T-cell (primary cell): ENCODE results near the gene CECR2. TPM values are rescaled to one million over a fixed set of nuclear protein-coding genes. Genes with fewer than 3 reads are reported as not detected.

Experiments
- ATAC-seq, 4 experiments: fragments of 200-7000 bp in 3 of 4; fragments of 150-1000 bp in 1 of 4; cut with Tn5 transposase; replicated peaks in 1 of 4; 1 replicate in 3 of 4; 2 replicates in 1 of 4; pipeline ENCODE4 v1.10.0; 2021; ENCODE audit warnings: moderate library complexity in 3 of 4, mild to moderate bottlenecking in 2 of 4, moderate number of reproducible peaks in 1 of 4
- CTCF ChIA-PET, 2 donors: fragments of 300-600 bp; sonication (Branson Sonifier 250); formaldehyde crosslinking; loops; one replicate each; lab custom pipeline; 2022; ENCODE audit warnings: antibody characterized with exemption in 2 of 2; lab: Charles Lee
- POLR2A ChIA-PET, 2 donors: fragments of 300-600 bp; sonication (Branson Sonifier 250); formaldehyde crosslinking; loops; one replicate each; lab custom pipeline; 2022; ENCODE audit warnings: antibody characterized with exemption in 2 of 2; lab: Charles Lee
- DNase-seq, 35 experiments: peaks; one replicate each; pipeline versions ENCODE4 v3.0.0 to v3.0.0-alpha.2; 2013 to 2023
- H3K27ac ChIP-seq: one replicate; pipeline ENCODE4 v1.5.1; 2013; ENCODE audit warnings: low read length
- H3K27me3 ChIP-seq, 2 experiments: replicated peaks in 1 of 2; 1 replicate in 1 of 2; 2 replicates in 1 of 2; pipeline versions ENCODE4 v1.6.1 to v1.7.0; 2013; ENCODE audit warnings: low read length in 1 of 2, mixed read lengths in 1 of 2; ENCODE audit not compliant: control insufficient read depth in 2 of 2, insufficient read depth in 2 of 2; ENCODE audit errors: extremely low read depth in 1 of 2
- H3K36me3 ChIP-seq, 2 donors: 1 replicate in 1 of 2; 2 replicates in 1 of 2; pipeline versions ENCODE4 v1.6.1 to v1.7.0; 2013; ENCODE audit warnings: low read length in 1 of 2; ENCODE audit not compliant: control insufficient read depth in 2 of 2, insufficient read depth in 1 of 2; ENCODE audit errors: extremely low read depth in 1 of 2
- H3K4me1 ChIP-seq, 2 experiments: 1 replicate in 1 of 2; 2 replicates in 1 of 2; pipeline versions ENCODE4 v1.6.1 to v1.7.0; 2013; ENCODE audit warnings: low read length in 2 of 2, mixed read lengths in 1 of 2; ENCODE audit not compliant: insufficient read depth in 2 of 2, control insufficient read depth in 1 of 2; ENCODE audit errors: extremely low read depth in 1 of 2
- H3K4me3 ChIP-seq, 2 donors: 1 replicate in 1 of 2; 2 replicates in 1 of 2; pipeline versions ENCODE4 v1.5.1 to v1.7.0; 2013; ENCODE audit warnings: mild to moderate bottlenecking in 2 of 2, low read length in 1 of 2, moderate library complexity in 1 of 2; ENCODE audit not compliant: control insufficient read depth in 1 of 2; ENCODE audit errors: extremely low read depth in 1 of 2
- H3K9me3 ChIP-seq: 2 replicates; pipeline ENCODE4 v1.7.0; 2013
- H3K27ac Mint-ChIP-seq, 2 donors: one replicate each; pipeline ENCODE4 v1.8.0; 2020 to 2021; ENCODE audit warnings: mild to moderate bottlenecking in 2 of 2, mixed read lengths in 2 of 2
- H3K27me3 Mint-ChIP-seq, 2 donors: one replicate each; pipeline ENCODE4 v1.8.0; 2021 to 2022; ENCODE audit warnings: mixed read lengths in 2 of 2
- H3K36me3 Mint-ChIP-seq: one replicate; pipeline ENCODE4 v1.8.0; 2021; ENCODE audit warnings: mixed read lengths
- H3K4me1 Mint-ChIP-seq, 3 donors: one replicate each; pipeline ENCODE4 v1.8.0; 2020 to 2022; ENCODE audit warnings: mixed read lengths in 3 of 3, mild to moderate bottlenecking in 1 of 3
- H3K4me3 Mint-ChIP-seq, 3 donors: one replicate each; pipeline ENCODE4 v1.8.0; 2020 to 2022; ENCODE audit warnings: mild to moderate bottlenecking in 3 of 3, mixed read lengths in 3 of 3, moderate library complexity in 3 of 3
- H3K9me3 Mint-ChIP-seq, 3 donors: one replicate each; pipeline ENCODE4 v1.8.0; 2020 to 2022; ENCODE audit warnings: mixed read lengths in 3 of 3
- WGBS: methylation state at CpG from one replicate; pipeline ENCODE4 v1.1.5; 2013; ENCODE audit warnings: missing lambda C conversion rate; ENCODE audit not compliant: insufficient coverage; 5-methylcytosine and 5-hydroxymethylcytosine counted together
- total RNA-seq, 35 experiments: library from RNA in 6 of 35; stranded (reverse) in 6 of 35; fragments of 120-200 nt in 1 of 35; gene quantifications; one replicate each; pipeline versions ENCODE4 v1.2.1 to v1.2.4 and lab custom pipeline; 2013 to 2026

CECR2 gene
- total RNA-seq, 5 donors from 2014 or later (not counting 1 experiment from before 2014, with no cell fraction given) = 0.09 to 1.1 (median 0.50) TPM; not detected in 1

- Histone ChIP-seq H3K4me1 (no peaks in the 10 kb centered on the region), H3K27me3 (peaks cover 0 to 15% of the 10 kb centered on the region in 2 experiments), H3K9me3 (no peaks in the 10 kb centered on the region), H3K27ac (no peak overlapping the region), H3K4me3 (no peak overlapping the region), H3K36me3 (no peaks in the 10 kb centered on the region)
- POLR2A ChIA-PET = interaction anchor here in 1 of 2 donors (0.9 kb wide), 1 partner anchor 155 kb away, joined by 7 read pairs; no protein-coding TSS in a partner anchor
- CTCF ChIA-PET = no interaction called here
- Mint-ChIP-seq H3K27me3 (peaks cover 0 to 4% of the 10 kb centered on the region in 2 donors), H3K27ac (no peak overlapping the region), H3K4me3 (no peak overlapping the region), H3K4me1 (peaks cover 4 to 10% (median 5%) of the 10 kb centered on the region in 3 donors), H3K36me3 (no peaks in the 10 kb centered on the region), H3K9me3 (no peaks in the 10 kb centered on the region)
- WGBS = 83% methylated on average over 1 of the region's 4 CpGs
- DNase-seq = no peak
- no peak for ATAC-seq
Measured at GRCh38 chr22:17346578-17346977, 22.7 kb upstream of the CECR2 start.

- H3K4me1 Mint-ChIP-seq = peaks cover 4 to 10% (median 5%) of the 10 kb centered on the region in 3 donors
- POLR2A ChIA-PET = no interaction called here
- Histone ChIP-seq H3K27ac (no peak overlapping the region), H3K36me3 (no peaks in the 10 kb centered on the region), H3K4me3 (no peak overlapping the region), H3K27me3 (peaks cover 0 to 15% of the 10 kb centered on the region in 2 experiments), H3K4me1 (no peaks in the 10 kb centered on the region), H3K9me3 (no peaks in the 10 kb centered on the region)
- WGBS = 91% methylated on average over 7 of the region's 11 CpGs
- H3K9me3 Mint-ChIP-seq = no peaks in the 10 kb centered on the region
- H3K4me3 Mint-ChIP-seq = no peak overlapping the region
- H3K27ac Mint-ChIP-seq = no peak overlapping the region
- DNase-seq (no peak), ATAC-seq (no peak)
- CTCF ChIA-PET = no interaction called here
- H3K27me3 Mint-ChIP-seq = peaks cover 0 to 4% of the 10 kb centered on the region in 2 donors
- H3K36me3 Mint-ChIP-seq = no peaks in the 10 kb centered on the region
Measured at GRCh38 chr22:17347724-17348123, 21.5 kb upstream of the CECR2 start.

- Histone ChIP-seq H3K4me1 (no peaks in the 10 kb centered on the region), H3K9me3 (no peaks in the 10 kb centered on the region), H3K27ac (no peak overlapping the region), H3K4me3 (no peak overlapping the region), H3K27me3 (peaks cover 0 to 15% of the 10 kb centered on the region in 2 experiments), H3K36me3 (no peaks in the 10 kb centered on the region)
- ChIA-PET CTCF (no interaction called here), POLR2A (no interaction called here)
- no peaks in the 10 kb centered on the region for H3K9me3 Mint-ChIP-seq
- DNase-seq = peak in 1 of 35 experiments; percentile 24
- WGBS = 72% methylated on average over 9 of the region's 14 CpGs
- ATAC-seq = no peak
- H3K36me3 Mint-ChIP-seq = no peaks in the 10 kb centered on the region
- H3K27me3 Mint-ChIP-seq = peaks cover 0 to 4% of the 10 kb centered on the region in 2 donors
- H3K4me1 Mint-ChIP-seq = peaks cover 4 to 10% (median 5%) of the 10 kb centered on the region in 3 donors
- H3K27ac Mint-ChIP-seq = no peak overlapping the region
- no peak overlapping the region for H3K4me3 Mint-ChIP-seq
Measured at GRCh38 chr22:17348464-17349103, 20.7 kb upstream of the CECR2 start.

- Histone ChIP-seq H3K4me3 (no peak overlapping the region), H3K27ac (no peak overlapping the region), H3K27me3 (peaks cover 0 to 11% of the 10 kb centered on the region in 2 experiments), H3K9me3 (no peaks in the 10 kb centered on the region), H3K36me3 (no peaks in the 10 kb centered on the region), H3K4me1 (no peaks in the 10 kb centered on the region)
- peaks cover 0 to 4% of the 10 kb centered on the region in 2 donors for H3K27me3 Mint-ChIP-seq
- DNase-seq = no peak
- WGBS = no CpG with 5 or more reads among the region's 10 CpGs
- H3K27ac Mint-ChIP-seq = no peak overlapping the region
- H3K9me3 Mint-ChIP-seq = no peaks in the 10 kb centered on the region
- ATAC-seq = no peak
- H3K36me3 Mint-ChIP-seq = no peaks in the 10 kb centered on the region
- no peak overlapping the region for H3K4me3 Mint-ChIP-seq
- CTCF ChIA-PET = no interaction called here
- H3K4me1 Mint-ChIP-seq = peaks cover 4 to 10% (median 5%) of the 10 kb centered on the region in 3 donors
- POLR2A ChIA-PET = no interaction called here
Measured at GRCh38 chr22:17349172-17349571, 20.1 kb upstream of the CECR2 start.

GRCh38 chr22:17350292-17350691, 19.0 kb upstream of the CECR2 start:
- Mint-ChIP-seq H3K4me1 (peaks cover 4 to 10% (median 5%) of the 10 kb centered on the region in 3 donors), H3K9me3 (no peaks in the 10 kb centered on the region), H3K27me3 (peaks cover 0 to 4% of the 10 kb centered on the region in 2 donors), H3K4me3 (no peak overlapping the region), H3K36me3 (no peaks in the 10 kb centered on the region), H3K27ac (no peak overlapping the region)
- peaks cover 0 to 11% of the 10 kb centered on the region in 2 experiments for H3K27me3 ChIP-seq
- CTCF ChIA-PET = no interaction called here
- no peak for ATAC-seq
- no peaks in the 10 kb centered on the region for H3K9me3 ChIP-seq
- no peak overlapping the region for H3K27ac ChIP-seq
- DNase-seq = no peak
- H3K4me3 ChIP-seq = no peak overlapping the region
- H3K4me1 ChIP-seq = no peaks in the 10 kb centered on the region
- POLR2A ChIA-PET = no interaction called here
- WGBS = 92% methylated on average over 3 of the region's 3 CpGs
- no peaks in the 10 kb centered on the region for H3K36me3 ChIP-seq

GRCh38 chr22:17352798-17353197, 16.5 kb upstream of the CECR2 start:
- POLR2A ChIA-PET = no interaction called here
- no peaks in the 10 kb centered on the region for H3K9me3 Mint-ChIP-seq
- Histone ChIP-seq H3K4me3 (no peak overlapping the region), H3K27me3 (peaks cover 0 to 6% of the 10 kb centered on the region in 2 experiments), H3K4me1 (no peaks in the 10 kb centered on the region), H3K36me3 (no peaks in the 10 kb centered on the region), H3K9me3 (no peaks in the 10 kb centered on the region), H3K27ac (no peak overlapping the region)
- CTCF ChIA-PET = no interaction called here
- ATAC-seq = no peak
- WGBS = 85% methylated on average over 3 of the region's 4 CpGs
- H3K4me3 Mint-ChIP-seq = no peak overlapping the region
- no peak for DNase-seq
- peaks cover 0 to 6% of the 10 kb centered on the region in 2 donors for H3K27me3 Mint-ChIP-seq
- no peak overlapping the region for H3K27ac Mint-ChIP-seq
- H3K36me3 Mint-ChIP-seq = no peaks in the 10 kb centered on the region
- peaks cover 4 to 10% (median 5%) of the 10 kb centered on the region in 3 donors for H3K4me1 Mint-ChIP-seq
